GM06990 (cell line): ENCODE data around the gene ANXA3.

Experiments used
- DNase-seq: peaks from one replicate; pipeline ENCODE4 v3.0.0-alpha.2; 2011; ENCODE audit not compliant: insufficient read length; ENCODE audit errors: extremely low read depth
- H3K27me3 ChIP-seq: replicated peaks from 2 replicates; pipeline ENCODE4 v1.6.0; 2011; ENCODE audit warnings: low read length; ENCODE audit not compliant: control insufficient read depth, insufficient read depth
- H3K36me3 ChIP-seq: 2 replicates; pipeline ENCODE4 v1.5.1; 2011; ENCODE audit warnings: low read length; ENCODE audit not compliant: control insufficient read depth, insufficient read depth
- H3K4me3 ChIP-seq: replicated peaks from 2 replicates; pipeline ENCODE4 v1.5.1; 2011; ENCODE audit warnings: low read depth, mild to moderate bottlenecking, control low read depth, low read length
- CTCF ChIP-seq: IDR thresholded peaks from 2 replicates; pipeline ENCODE4 v1.5.1; 2011; ENCODE audit warnings: low read length, control low read depth, mild to moderate bottlenecking, inconsistent platforms; ENCODE audit not compliant: insufficient read depth, poor library complexity, severe bottlenecking

The ANXA3 gene

GRCh38 chr4:78513411-78513975 lies 38.1 kb upstream of the ANXA3 start:
- no peak overlapping the region for H3K4me3 ChIP-seq
- TF ChIP-seq CTCF, result no peak
- DNase-seq, result no peak
- no peaks in the 10 kb centered on the region; the same call in 1 of the 2 replicates for H3K27me3 ChIP-seq
- H3K36me3 ChIP-seq, result no peaks in the 10 kb centered on the region

- TF ChIP-seq CTCF, result peak; percentile 21
- H3K4me3 ChIP-seq, result no peak overlapping the region
Observed at GRCh38 chr4:78517050-78517652, 34.4 kb upstream of the ANXA3 start.

GRCh38 chr4:78518561-78518960 lies 33.0 kb upstream of the ANXA3 start:
- no peak for TF ChIP-seq CTCF
- Histone ChIP-seq H3K36me3 (no peaks in the 10 kb centered on the region), H3K27me3 (no peaks in the 10 kb centered on the region; the same call in none of the 2 replicates), H3K4me3 (no peak overlapping the region)
- no peak for DNase-seq

More at GRCh38 chr4:78517050-78517652, 34.4 kb upstream of the ANXA3 start:
- Histone ChIP-seq H3K36me3 (no peaks in the 10 kb centered on the region), H3K27me3 (no peaks in the 10 kb centered on the region; the same call in none of the 2 replicates)
- no peak for DNase-seq

- no peaks in the 10 kb centered on the region for H3K36me3 ChIP-seq
- H3K4me3 ChIP-seq, result no peak overlapping the region
- TF ChIP-seq CTCF, result no peak
- no peak for DNase-seq
- H3K27me3 ChIP-seq, result no peaks in the 10 kb centered on the region; the same call in 1 of the 2 replicates
Observed at GRCh38 chr4:78519962-78520361, 31.6 kb upstream of the ANXA3 start.

- no peak for DNase-seq
- no peaks in the 10 kb centered on the region; the same call in 1 of the 2 replicates for H3K27me3 ChIP-seq
- no peaks in the 10 kb centered on the region for H3K36me3 ChIP-seq
- TF ChIP-seq CTCF, result no peak
- H3K4me3 ChIP-seq, result no peak overlapping the region
Observed at GRCh38 chr4:78520808-78521226, 30.8 kb upstream of the ANXA3 start.

- no peaks in the 10 kb centered on the region for H3K36me3 ChIP-seq
- H3K4me3 ChIP-seq, result no peak overlapping the region
- H3K27me3 ChIP-seq, result no peaks in the 10 kb centered on the region; the same call in none of the 2 replicates
- DNase-seq, result no peak
- no peak for TF ChIP-seq CTCF
Observed at GRCh38 chr4:78524009-78524408, 27.6 kb upstream of the ANXA3 start.
